Natural killer cell (primary cell): ENCODE results near the gene TAF8. TPM values are rescaled to one million over a fixed set of nuclear protein-coding genes. Genes with fewer than 3 reads are reported as not detected.

Source experiments
- ATAC-seq, 3 donors: fragments of 150-1000 bp in 2 of 3; fragments of 200-7000 bp in 1 of 3; cut with Tn5 transposase; 1 replicate in 1 of 3; 2 replicates in 2 of 3; pipeline ENCODE4 v1.10.0; 2021; ENCODE audit warnings: mild to moderate bottlenecking in 2 of 3, moderate library complexity in 2 of 3
- DNase-seq, 2 donors: peaks; one replicate each; pipeline versions ENCODE4 v3.0.0 to v3.0.0-alpha.2; 2013 to 2021; ENCODE audit warnings: mixed read lengths in 1 of 2
- H3K27ac ChIP-seq: one replicate; pipeline ENCODE4 v1.5.1; 2013; ENCODE audit warnings: mild to moderate bottlenecking, low read length
- H3K27me3 ChIP-seq: one replicate; pipeline ENCODE4 v1.6.1; 2013; ENCODE audit warnings: low read length; ENCODE audit not compliant: control insufficient read depth, insufficient read depth
- H3K36me3 ChIP-seq: one replicate; pipeline ENCODE4 v1.6.1; 2013; ENCODE audit warnings: low read length; ENCODE audit not compliant: control insufficient read depth, insufficient read depth
- H3K4me1 ChIP-seq: one replicate; pipeline ENCODE4 v1.6.1; 2013; ENCODE audit warnings: low read length; ENCODE audit not compliant: control insufficient read depth, insufficient read depth
- H3K4me3 ChIP-seq: one replicate; pipeline ENCODE4 v1.5.1; 2013; ENCODE audit warnings: low read length
- H3K9me3 ChIP-seq: one replicate; pipeline ENCODE4 v1.6.1; 2013; ENCODE audit warnings: low read length; ENCODE audit not compliant: control insufficient read depth, insufficient read depth
- H3K27ac Mint-ChIP-seq, 2 donors: one replicate each; pipeline ENCODE4 v1.8.0; 2022; ENCODE audit warnings: mild to moderate bottlenecking in 2 of 2, mixed read lengths in 2 of 2, moderate library complexity in 1 of 2
- H3K27me3 Mint-ChIP-seq, 2 donors: one replicate each; pipeline ENCODE4 v1.8.0; 2022; ENCODE audit warnings: low read depth in 2 of 2, mixed read lengths in 2 of 2
- H3K36me3 Mint-ChIP-seq: one replicate; pipeline ENCODE4 v1.8.0; 2022; ENCODE audit warnings: mixed read lengths
- H3K4me1 Mint-ChIP-seq, 2 donors: one replicate each; pipeline ENCODE4 v1.8.0; 2022; ENCODE audit warnings: mixed read lengths in 2 of 2
- H3K4me3 Mint-ChIP-seq: one replicate; pipeline ENCODE4 v1.8.0; 2022; ENCODE audit warnings: mild to moderate bottlenecking, moderate library complexity, mixed read lengths
- H3K9me3 Mint-ChIP-seq, 2 donors: one replicate each; pipeline ENCODE4 v1.8.0; 2022; ENCODE audit warnings: mixed read lengths in 2 of 2
- CTCF ChIP-seq: fragments of 200-600 bp; IDR thresholded peaks from one replicate; pipeline ENCODE4 v1.8.0; 2022; ENCODE audit warnings: antibody characterized with exemption
- WGBS: methylation state at CpG from one replicate; pipeline ENCODE4 v1.1.7; 2013; ENCODE audit warnings: missing lambda C conversion rate; ENCODE audit not compliant: insufficient coverage; 5-methylcytosine and 5-hydroxymethylcytosine counted together
- intact Hi-C: fragments of 100-400 bp; cut with micrococcal nuclease; formaldehyde crosslinking; loops from one replicate; pipeline ENCODE4 v1.14.2; 2022
- total RNA-seq, 4 donors: library from RNA; stranded (reverse); fragments of 120-200 nt in 1 of 4; gene quantifications; one replicate each; pipeline versions ENCODE4 v1.2.3 to v1.2.4, GENCODE V29; 2013 to 2022

TAF8 gene
- total RNA-seq, 3 donors from 2014 or later (not counting 1 experiment from before 2014, with no cell fraction given): 38.4 to 54.2 (median 47.5) TPM

DNA sequence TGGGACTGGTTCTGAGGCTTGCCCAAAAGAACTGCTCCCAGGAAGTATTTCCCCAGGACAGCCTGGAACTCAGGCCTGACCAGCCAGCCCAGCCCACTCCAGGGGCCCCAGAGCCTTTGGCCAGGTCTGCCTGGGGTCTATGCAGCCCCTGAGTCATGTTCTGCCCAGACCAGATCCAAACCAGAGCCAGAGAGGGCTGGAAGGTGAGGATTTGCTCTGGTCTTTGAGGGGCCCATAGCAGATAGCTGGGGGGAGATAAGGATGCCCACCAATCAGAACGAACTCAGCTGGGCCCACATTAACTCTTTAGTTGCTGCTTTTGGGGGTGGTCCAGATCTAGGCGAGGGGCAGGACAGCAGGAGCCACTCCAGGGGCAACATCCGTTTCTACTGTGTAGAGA, 75.3 kb downstream of the TAF8 start:
- H3K4me1 ChIP-seq: peaks cover 3% of the 10 kb centered on the region
- no peak for ATAC-seq
- Mint-ChIP-seq H3K36me3 (no peaks in the 10 kb centered on the region), H3K4me3 (no peak overlapping the region), H3K27ac (no peak overlapping the region), H3K4me1 (no peaks in the 10 kb centered on the region), H3K27me3 (no peaks in the 10 kb centered on the region), H3K9me3 (no peaks in the 10 kb centered on the region)
- H3K4me3 ChIP-seq: no peak overlapping the region
- whole genome bisulfite sequencing: 87% methylated on average over 3 of the region's 3 CpGs
- intact Hi-C loops: no loop called here
- DNase-seq: no peak
- H3K9me3 ChIP-seq: no peaks in the 10 kb centered on the region
- H3K27ac ChIP-seq: no peak overlapping the region
- no peaks in the 10 kb centered on the region for H3K36me3 ChIP-seq
- H3K27me3 ChIP-seq: no peaks in the 10 kb centered on the region
- no peak for TF ChIP-seq CTCF

DNA sequence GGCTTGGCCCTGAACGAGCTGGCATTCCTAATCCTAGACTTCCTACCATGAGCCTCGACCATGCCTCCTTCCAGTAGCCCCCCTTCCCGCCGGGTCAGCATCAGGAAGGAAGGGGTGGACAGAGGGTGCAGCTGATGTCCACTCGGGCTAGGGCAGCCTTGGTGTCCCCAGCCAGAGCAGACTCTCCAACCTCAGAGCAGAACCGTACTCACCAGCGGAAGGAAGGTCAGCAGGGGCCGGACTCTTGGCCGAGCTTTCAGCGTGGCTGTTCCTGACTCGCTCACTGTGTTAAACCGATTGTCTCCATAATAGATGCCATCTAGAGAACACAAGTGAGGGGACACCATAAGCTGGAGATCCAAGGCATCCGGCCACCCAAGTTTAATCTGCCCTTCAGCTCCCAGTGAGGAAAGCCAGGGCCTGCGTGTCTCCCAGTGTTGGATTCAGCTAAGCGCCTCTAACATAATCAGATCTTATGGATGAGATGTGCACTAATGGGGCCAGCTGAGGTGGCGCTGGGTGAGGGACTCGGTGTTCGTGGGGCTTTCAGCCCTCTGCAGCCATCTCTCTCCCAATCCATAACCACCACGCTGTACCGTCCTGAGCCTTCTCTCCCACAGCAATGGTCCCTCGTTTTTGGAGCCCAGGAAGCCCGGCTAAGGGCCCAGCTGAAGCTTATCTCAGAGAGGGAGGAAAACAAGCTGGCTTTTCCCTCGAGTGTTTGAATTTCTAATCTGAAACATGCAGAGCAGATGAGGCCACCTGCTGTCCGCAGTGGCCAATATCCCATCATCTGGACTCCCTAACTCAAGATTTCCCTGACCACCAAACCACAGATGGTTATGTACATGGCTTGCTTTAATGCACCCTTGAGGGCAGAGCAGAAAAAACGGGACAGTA, 78.4 kb downstream of the TAF8 start:
- no peaks in the 10 kb centered on the region for H3K4me1 Mint-ChIP-seq
- H3K27ac ChIP-seq: no peak overlapping the region
- H3K27me3 Mint-ChIP-seq: no peaks in the 10 kb centered on the region
- no peak for ATAC-seq
- peaks cover 3% of the 10 kb centered on the region for H3K4me1 ChIP-seq
- intact Hi-C loops: no loop called here
- H3K27me3 ChIP-seq: no peaks in the 10 kb centered on the region
- 86% methylated on average over 25 of the region's 25 CpGs for WGBS
- H3K4me3 Mint-ChIP-seq: no peak overlapping the region
- H3K9me3 Mint-ChIP-seq: no peaks in the 10 kb centered on the region
- DNase-seq: no peak
- no peak overlapping the region for H3K27ac Mint-ChIP-seq
- H3K9me3 ChIP-seq: no peaks in the 10 kb centered on the region
- H3K4me3 ChIP-seq: no peak overlapping the region
- H3K36me3 Mint-ChIP-seq: no peaks in the 10 kb centered on the region
- no peaks in the 10 kb centered on the region for H3K36me3 ChIP-seq
- no peak for TF ChIP-seq CTCF

- intact Hi-C loops: no loop called here
- DNase-seq (no peak), ATAC-seq (no peak)
- H3K4me1 ChIP-seq: peaks cover 3% of the 10 kb centered on the region
- no peaks in the 10 kb centered on the region for H3K27me3 ChIP-seq
- TF ChIP-seq CTCF: no peak
- no peaks in the 10 kb centered on the region for H3K36me3 Mint-ChIP-seq
- H3K36me3 ChIP-seq: no peaks in the 10 kb centered on the region
- 96% methylated on average over 2 of the region's 2 CpGs for WGBS
- H3K27ac Mint-ChIP-seq: no peak overlapping the region
- no peaks in the 10 kb centered on the region for H3K27me3 Mint-ChIP-seq
- no peaks in the 10 kb centered on the region for H3K9me3 ChIP-seq
- no peak overlapping the region for H3K4me3 Mint-ChIP-seq
- no peak overlapping the region for H3K27ac ChIP-seq
- H3K9me3 Mint-ChIP-seq: no peaks in the 10 kb centered on the region
- H3K4me3 ChIP-seq: no peak overlapping the region
- no peaks in the 10 kb centered on the region for H3K4me1 Mint-ChIP-seq
Measured at GRCh38 chr6:42129360-42129676, 79.0 kb downstream of the TAF8 start.

DNA sequence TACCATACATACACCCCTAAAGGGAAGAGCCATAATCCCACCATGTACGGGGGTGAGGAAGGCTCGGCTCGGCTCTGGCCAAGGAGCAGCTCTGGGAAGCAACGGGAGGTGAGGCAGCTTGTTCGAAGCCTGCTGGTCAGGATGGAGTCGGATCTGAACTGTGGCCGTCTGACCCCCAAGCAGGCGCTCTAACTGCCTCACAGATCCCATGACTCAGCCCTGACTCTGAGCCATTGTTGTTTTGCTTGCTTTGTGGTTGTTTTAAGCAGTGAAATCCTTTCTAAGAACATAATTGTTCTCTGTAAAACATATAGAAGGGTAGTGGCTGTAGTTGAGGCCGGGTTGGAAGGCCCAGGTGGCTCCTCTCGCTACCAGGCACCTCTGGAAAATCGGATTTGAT, 81.2 kb downstream of the TAF8 start:
- Mint-ChIP-seq H3K4me3 (no peak overlapping the region), H3K36me3 (no peaks in the 10 kb centered on the region), H3K4me1 (no peaks in the 10 kb centered on the region), H3K27me3 (no peaks in the 10 kb centered on the region), H3K27ac (no peak overlapping the region), H3K9me3 (no peaks in the 10 kb centered on the region)
- ATAC-seq (no peak), DNase-seq (no peak)
- WGBS: 90% methylated on average over 11 of the region's 11 CpGs
- no peak overlapping the region for H3K4me3 ChIP-seq
- peaks cover 1% of the 10 kb centered on the region for H3K4me1 ChIP-seq
- H3K27ac ChIP-seq: no peak overlapping the region
- TF ChIP-seq CTCF: no peak
- intact Hi-C loops: no loop called here
- H3K27me3 ChIP-seq: no peaks in the 10 kb centered on the region
- no peaks in the 10 kb centered on the region for H3K9me3 ChIP-seq
- H3K36me3 ChIP-seq: no peaks in the 10 kb centered on the region
